Fibroblast of skin of left biceps (primary cell): ENCODE measurements around the gene PPP2R5A.
"Not testable (repeated sequence)": the region's sequence is repeated elsewhere in the genome, so short reads cannot be mapped to it uniquely, and the experiment has no call there.

Source experiments
- DNase-seq, 2 experiments: peaks; one replicate each; pipeline ENCODE4 v3.0.0-alpha.2; 2013; ENCODE audit warnings: low read depth in 2 of 2

Gene PPP2R5A

DNA sequence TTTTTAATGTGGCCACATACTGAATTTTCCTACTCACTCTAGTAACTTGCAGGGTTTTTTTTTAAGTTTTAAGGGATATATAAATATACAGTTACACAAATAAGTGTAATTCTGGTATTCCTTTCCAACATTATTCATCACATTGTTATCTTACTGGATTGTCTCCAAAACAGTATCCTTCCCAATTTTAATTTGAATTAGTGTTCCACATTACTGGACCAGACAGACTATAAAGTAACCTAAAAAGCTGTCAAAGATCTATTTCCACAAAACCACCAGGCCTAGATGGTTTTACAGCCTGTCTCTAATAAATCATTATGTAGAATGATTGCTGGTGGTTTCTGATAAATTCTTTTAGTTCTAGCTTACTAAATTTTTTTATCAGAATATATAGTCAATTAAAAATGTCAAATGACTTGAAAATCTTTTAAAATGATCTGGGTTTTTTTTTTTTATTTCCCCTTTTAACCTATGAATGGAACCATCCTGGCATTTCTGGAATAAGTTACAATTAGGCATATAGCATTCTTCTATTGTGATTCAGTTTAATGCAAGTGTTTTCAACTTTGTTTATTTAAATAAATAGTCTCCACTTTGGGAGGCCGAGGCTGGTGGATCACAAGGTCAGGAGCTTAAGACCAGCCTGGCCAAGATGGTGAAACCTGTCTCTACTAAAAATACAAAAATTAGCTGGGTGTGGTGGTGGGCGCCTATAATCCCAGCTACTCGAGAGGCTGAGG, 70.2 kb downstream of the PPP2R5A start:
- peak; percentile 56 to 60 for DNase-seq

DNA sequence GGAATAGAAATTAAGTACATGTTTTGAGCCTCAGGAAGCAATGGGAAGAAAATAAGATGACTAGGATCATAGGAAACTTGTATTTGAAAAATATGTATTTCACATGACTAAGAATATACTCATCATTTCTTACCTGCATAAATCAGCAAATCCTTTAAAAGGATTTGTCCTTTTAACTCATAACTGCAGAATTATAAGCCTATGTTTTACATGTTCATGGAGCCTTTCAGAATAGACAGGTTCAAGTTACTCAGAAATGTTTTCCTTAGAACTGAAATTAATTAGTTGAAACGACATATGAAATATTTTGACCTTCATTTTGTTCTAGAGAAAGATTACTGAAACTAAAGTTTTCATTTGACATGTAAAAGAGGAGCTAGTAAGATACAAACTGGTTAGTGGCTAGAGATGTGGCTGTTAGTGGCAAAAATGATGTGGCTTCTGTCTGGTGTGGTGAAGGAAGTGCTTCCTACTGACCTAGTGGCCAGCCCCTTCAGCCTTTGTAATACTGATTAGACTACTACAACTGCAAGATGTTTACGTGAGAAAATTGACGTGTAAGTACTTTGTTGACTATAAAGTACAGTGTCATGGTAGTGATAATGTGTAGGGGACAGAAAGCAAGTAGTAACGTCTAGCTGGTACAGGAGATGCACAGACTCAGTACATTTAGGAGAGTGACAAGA, 74.7 kb downstream of the PPP2R5A start:
- DNase-seq, result no peak

DNA sequence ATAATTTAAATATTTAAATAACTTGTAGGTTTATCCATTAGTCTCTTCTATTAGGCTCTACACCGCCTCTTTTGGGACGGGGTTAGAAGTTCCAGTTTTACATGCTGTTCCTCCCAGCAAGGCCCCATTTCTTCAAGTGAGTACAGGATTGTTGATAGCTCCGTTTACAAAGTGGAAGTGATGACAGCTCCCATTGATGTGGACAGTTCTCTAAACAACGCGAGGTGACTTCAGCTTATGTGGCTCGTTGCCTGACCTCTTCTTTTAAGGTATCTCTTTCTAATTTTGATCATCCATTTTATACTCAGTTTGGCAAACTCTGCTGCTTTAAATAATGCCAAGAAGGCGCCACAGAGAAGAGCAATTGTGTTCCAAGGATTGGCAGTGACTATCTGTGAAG, 79.8 kb downstream of the PPP2R5A start:
- no peak for DNase-seq

DNA sequence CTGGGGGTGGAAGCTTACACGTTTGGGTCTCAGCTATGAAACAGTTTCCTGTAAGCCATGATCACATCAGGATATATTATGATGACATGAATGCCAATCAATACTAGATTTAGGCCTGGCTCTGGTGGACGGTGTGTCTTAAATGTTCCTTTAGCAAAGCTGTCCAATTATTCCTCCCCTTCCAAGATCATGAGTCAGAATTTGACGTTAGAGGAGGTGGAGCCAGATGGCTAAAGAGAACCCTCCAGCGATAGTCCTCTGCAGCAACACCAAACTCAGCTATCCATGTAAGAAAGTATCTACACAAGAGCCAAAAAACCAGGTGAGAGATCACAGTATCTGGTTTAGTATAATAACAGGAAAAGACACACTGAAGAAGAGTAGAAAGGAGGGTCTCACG, 81.7 kb downstream of the PPP2R5A start:
- DNase-seq, result no peak

DNA sequence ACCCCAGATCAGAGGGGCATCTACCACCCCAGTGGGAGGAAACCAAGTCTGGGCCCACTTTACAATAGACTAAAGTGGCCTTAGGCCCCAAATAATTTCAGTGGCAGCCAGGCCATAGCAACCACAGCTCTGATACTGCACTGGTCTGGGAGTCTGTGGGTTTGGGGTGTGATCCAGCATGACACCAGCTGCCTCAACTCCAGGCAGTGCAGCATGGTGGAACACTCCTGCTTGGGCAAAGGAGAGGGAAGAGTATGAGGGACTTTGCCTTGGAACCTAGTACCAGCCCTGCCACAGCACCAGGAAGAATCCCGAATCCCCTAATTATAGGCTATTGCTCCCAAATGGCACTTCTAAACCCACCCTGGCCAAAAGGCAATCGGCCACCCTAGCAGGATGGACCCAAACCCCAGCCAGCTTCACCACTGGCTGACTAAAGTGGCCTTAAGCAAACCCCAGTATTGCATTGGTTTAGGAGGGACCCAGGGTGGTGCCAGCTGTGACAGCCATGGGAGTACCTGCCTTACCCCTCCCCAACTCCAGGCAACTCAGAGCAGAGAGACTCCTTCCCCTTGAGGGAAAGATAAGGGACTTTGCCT, 82.4 kb downstream of the PPP2R5A start:
- no peak for DNase-seq

DNA sequence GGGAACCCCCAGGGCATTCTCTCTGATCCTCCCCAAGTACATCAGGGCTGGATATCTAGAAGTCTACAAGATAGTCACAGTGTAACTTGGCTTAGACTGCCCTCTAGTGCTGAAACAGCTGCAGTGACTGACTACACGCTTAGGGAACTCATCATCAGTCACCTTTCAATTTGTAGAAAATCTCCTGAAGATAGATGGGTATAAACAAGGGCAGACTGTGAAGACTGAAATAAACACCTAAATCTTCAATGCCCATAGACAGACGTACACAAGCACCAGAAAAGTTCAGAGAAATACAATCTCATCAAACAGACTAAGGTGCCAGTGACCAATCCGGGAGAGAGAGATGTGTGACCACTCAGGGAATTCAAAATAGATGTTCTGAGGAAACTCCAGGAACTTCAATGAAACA, 82.9 kb downstream of the PPP2R5A start:
- peak; percentile 25 to 37 for DNase-seq

DNA sequence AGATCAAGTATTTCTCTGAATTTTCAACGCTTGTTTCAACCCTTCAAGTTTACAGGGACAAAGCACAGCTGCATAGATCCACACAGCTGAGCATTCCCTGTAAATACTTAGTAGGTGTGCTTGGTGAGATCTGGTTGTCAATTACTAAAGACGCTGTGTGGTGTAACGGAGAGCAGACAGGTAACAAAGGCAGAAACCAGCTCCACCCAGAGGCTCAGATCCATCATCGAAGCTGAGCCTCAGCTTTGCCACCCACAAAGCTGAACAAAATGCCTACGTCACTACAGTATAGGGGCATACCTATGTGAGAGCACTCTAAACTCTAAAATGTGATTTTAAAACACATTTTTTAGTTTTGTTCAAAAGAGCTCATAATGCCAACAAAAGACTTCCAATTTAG, 90.8 kb downstream of the PPP2R5A start:
- DNase-seq, result no peak

DNA sequence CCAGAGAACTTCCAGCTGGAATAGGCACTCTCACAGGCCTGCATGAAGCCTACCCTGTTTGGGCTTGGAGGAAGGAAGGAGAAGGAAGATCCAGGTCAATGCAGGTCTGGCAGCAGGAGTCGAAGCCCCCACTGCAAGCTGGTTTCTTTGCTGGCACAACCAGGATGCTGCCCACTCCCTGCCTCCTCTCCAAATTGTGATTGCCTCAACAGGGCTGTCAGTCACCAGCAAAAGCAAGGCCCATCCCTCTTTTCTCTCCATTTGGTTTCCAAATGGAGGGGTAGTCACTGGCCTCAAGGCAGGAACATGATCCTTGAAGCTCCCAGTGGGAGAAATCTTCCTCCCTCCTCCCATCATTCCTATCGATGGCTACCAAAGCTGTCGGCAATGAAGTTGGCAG, 92.4 kb downstream of the PPP2R5A start:
- DNase-seq, result no peak

DNA sequence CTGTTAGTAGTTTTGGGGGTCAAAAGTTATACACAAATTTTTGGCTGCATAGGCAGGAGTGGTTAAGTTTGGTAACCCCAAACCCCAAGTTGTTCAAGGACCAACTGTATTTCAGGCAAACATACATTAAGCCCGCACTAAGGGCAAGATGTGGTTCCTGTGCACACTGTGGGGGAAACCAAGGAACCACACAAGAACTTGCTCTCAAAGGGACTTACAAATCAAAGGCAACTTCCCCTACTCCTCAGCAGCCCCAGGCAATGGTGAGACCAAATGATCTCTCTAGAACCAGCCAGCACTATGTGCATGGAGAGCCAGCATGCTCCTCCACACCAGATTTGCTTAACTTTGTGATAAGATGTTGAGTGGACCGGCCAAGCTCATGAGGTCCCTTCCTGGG, 94.2 kb downstream of the PPP2R5A start:
- no peak for DNase-seq

DNA sequence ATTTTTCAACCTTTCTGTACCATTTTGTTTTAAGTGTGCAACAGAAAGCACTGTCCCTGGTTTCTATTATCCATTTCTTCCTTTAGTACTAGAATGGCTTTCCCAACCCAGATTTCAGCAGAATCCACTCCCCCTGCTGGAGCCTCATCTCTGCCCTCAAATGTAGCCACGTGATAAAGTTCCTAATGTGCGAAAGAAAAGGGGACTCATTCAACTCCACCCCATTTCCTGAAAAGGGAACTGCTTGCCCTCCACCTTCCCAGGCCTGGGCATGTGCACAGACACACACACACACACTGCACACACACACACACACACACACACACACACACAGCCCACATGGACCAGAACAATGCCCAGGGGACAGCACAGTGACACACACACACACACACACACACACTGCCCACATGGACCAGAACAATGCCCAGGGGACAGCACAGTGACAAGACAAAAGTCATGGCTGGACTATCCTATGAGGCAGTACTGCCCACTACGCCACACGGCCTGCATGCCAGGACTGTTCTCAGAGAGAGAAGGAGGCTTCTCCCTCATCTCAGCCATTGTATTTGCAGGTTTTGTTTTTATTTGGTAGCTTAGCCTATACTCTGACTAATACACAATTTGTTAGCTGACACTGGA, 96.3 kb downstream of the PPP2R5A start:
- no peak for DNase-seq

DNA sequence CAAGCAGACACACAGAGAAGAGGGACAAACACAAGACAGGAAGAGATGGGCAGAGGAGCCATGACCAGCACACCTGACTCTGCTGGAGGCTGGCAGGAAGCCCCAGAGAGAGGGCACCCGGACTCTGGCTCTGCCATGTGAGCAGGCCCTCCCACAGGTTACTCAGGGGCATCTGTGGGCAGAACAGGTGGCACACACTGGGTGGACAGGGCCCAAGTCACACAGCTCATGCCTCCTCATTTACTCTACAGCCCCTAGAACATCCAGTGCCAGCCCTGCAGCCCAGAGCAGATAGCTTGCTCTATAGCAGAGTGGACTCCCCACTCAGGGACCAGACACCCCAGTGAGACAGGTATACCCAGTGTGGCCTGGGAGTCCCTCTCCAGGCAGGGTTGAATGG, 100.8 kb downstream of the PPP2R5A start:
- no peak for DNase-seq

DNA sequence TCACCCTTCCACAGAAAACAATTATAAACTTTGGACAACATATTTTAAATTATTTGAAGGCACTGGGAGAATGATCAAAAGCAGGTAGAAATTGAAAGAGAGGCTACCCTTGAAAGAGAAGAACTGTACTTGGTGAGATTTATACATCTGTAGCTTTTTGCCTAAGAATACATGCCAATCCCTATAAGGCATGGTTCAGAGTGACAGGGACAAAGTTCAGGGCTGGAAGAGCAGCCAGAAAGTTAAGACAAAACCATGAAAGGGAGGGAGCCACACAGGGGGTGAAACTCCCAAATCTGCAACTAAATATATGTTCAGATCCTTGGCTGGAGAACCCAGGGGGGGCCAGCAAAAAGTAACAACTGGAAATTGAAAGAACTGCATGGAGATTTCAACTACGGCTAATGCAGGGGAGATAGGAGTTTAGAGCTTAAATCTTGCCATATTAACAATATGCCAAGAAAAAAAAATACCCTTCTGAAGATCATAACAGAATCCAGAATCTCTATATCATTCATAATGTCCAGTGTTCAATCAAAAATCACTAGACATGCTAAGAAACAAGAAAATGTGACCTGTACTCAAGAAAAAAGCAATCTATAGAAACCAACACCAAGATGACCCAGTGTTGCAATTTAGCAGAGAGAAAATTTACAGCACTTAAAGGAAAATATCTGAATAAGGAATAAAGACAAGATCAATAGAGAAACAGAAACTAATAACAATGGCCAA, 103.9 kb downstream of the PPP2R5A start:
- no peak for DNase-seq

DNA sequence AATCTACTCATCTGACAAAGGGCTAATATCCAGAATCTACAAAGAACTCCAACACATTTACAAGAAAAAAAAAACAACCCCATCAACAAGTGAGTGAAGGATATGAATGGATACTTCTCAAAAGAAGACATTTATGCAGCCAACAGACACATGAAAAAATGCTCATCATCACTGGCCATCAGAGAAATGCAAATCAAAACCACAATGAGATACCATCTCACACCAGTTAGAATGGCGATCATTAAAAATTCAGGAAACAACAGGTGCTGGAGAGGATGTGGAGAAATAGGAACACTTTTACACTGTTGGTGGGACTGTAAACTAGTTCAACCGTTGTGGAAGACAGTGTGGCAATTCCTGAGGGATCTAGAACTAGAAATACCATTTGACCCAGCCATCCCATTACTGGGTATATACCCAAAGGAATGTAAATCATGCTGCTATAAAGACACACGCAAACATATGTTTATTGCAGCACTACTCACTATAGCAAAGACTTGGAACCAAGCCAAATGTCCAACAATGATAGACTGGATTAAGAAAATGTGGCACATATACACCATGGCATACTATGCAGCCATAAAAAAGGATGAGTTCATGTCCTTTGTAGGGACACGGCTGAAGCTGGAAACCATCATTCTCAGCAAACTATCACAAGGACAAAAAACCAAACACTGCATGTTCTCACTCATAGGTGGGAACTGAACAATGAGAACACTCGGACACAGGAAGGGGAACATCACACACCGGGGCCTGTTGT, 110.6 kb downstream of the PPP2R5A start:
- DNase-seq, result not testable (repeated sequence)

DNA sequence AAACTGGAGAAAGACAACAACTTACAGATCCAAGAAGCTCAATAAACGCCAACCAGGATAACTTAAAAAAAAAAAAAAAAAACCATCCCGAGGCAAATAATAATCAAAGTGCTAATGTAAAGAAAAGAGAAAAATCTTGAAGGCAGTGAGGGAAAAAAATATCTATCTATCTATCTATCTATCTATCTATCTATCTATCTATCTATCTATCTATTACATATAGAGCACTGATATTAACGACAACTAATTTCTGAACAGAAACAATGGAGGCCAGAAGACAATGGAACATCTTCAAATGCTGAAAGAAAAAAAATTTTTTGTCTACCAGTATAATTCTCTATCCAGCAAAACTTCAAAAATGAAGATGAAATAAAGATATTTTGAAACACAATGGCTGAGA, 111.4 kb downstream of the PPP2R5A start:
- DNase-seq, result no peak

DNA sequence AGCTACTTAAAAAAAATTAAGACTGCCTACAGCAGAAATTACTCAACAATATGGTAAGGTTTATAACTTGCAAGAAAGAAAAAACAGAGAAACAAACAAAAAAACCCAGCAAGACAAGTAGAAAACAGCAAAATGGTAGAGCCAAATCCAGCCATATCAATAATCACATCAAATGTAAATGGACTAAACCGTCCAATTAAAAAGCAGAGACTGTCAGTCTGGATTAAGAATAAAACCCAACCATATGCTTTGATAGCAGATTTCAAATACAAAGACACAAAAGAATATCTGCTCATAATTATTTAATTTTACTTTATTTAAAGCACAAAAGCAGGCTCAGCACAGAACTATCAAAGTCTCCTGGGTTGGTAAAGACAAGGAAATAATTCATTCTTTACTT, 112.0 kb downstream of the PPP2R5A start:
- no peak for DNase-seq

DNA sequence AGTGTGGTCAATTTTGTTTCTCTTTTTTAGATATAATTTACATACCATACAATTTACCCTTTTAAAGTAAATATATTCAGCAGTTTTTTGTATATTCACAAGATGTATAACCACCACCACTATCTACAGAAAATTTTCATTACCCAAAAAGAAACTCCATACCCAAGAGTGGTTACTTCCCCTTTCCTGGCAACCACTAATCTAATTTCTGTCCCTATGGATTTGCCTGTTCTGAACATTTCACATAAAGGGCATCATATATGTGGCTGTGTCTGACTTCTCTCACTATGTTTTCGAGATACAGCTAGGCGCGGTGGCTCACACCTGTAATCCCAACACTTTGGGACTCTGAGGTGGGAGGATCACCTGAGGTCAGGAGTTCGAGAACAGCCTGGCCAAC, 115.8 kb downstream of the PPP2R5A start:
- no peak for DNase-seq

DNA sequence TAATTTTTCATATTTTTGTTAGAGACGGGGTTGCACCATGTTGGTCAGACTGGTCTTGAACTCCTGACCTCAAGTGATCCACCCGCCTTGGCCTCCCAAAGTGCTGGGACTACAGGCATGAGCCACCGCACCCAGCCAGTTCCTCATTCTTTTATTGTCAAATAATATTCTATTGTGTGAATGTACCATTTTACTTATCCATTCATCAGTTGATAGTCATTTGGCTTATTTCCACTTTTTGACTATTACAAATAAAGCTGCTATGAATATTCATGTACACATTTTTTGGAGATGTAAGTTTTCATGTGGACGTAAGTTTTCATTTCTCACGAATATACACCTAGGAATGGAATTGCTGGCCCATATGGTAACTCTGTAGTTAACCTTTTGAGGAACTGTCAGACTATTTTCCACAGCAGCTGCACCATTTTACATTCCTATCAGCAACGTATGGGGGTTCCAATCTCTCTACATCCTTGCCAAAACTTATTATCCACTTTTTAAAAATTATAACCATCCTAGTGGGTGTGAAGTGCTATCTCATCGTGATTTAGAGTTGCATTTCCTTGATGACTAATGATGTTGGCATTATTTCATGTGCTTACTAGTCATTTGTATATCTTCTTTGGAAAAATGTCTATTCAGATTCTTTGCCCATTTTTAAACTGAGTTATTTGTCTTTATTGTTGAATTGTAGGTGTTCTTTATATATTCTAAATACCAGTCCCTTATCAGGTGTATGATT, 116.8 kb downstream of the PPP2R5A start:
- peak; percentile 11 to 18 for DNase-seq

DNA sequence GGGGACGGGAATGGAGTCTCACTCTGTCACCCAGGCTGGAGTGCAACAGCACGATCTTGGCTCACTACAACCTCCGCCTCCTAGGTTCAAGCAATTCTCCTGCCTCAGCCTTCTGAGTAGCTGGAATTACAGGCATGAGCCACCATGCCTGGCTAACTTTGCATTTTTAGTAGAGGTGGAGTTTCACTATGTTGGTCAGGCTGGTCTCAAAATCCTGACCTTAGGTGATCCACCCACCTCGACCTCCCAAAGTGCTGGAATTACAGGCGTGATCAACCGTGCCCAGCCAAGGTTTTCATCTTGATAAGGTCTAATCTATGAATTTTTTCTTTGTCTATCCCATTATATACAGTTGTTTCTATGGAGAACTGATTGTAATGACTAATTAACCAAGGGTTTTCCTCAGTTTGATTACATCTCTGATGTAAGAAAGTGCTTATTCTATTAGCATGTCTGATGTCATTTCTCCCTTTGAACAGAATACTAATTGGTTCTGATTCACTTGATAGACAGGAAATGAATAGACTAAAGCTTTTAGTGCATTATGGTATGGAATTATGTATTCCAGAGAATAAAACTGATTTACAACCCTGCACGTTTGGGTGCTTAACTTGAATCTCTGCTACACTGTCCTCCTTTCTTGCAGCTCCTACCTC, 117.6 kb downstream of the PPP2R5A start:
- DNase-seq, result no peak

DNA sequence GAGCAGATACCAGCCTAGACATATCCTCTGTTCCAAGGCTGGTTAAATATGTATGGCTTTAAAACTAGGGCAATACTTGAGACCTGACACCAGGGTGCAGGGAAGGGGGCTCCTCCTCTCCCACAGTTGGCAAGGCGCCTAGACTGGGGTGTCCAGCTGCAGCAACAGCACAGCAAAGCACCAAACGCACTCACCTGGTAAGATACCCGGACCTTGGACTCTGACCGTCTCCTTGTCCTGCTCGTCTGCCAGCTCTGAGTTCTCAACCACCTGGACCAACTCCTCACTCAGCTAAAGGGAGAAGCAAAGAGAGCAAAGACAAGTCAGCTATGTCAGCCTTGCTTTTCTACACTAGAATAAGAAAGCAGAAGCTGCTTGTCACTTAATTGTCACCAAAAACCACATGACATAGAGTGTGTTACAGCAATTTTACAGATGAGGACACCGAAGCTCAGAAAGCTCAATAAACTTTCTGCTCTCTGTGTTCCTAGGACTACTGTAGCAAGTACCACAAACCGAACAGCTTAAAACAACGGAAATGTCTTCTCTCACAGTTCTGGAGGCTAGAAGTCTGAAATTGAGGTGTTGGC, 125.1 kb downstream of the PPP2R5A start:
- DNase-seq, result no peak
